ENCODE measurements around the gene HCRTR1.
A peak's percentile ranks its signal among the peaks of the same experiment; 100 is the strongest.

HCRTR1 gene

DNA sequence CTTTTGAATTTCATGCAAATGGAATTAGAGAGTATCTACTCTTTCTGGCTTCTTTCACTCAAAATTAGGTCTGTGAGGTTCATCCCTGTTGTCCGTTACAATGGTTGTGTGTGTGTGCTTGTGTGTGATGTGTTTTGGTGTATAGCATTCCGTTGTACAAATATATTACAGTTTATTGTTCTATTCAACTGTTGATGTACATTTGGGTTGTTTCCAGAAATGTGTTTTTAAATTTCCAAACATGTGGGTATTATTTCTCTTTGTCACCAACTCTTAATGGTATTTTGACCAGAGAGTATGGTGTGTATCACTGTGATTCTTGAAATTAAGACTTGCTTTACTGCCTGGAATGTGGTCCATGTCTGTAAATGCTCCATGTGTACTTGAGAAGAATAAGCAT, 16.8 kb upstream of the HCRTR1 start:
- H3K9ac ChIP-seq (ENCODE audit: low read depth, low read length, poor library complexity, severe bottlenecking): no peak overlapping the region
- no peaks in the 10 kb centered on the region for H3K9me3 ChIP-seq (ENCODE audit: insufficient read depth, low read depth, low read length)
- no peaks in the 10 kb centered on the region for H3K27me3 ChIP-seq (ENCODE audit: insufficient read depth, low read length, poor library complexity, severe bottlenecking)
- H3K4me2 ChIP-seq (ENCODE audit: low read depth, low read length, poor library complexity, severe bottlenecking): no peak overlapping the region
- H3F3A ChIP-seq (ENCODE audit: low read depth): no peaks in the 10 kb centered on the region
- H2AFZ ChIP-seq (ENCODE audit: low read length): no peak overlapping the region
- no peaks in the 10 kb centered on the region for H4K20me1 ChIP-seq (ENCODE audit: insufficient read depth, low read length, poor library complexity, severe bottlenecking)
- H3K36me3 ChIP-seq (ENCODE audit: insufficient read depth, low read length): no peaks in the 10 kb centered on the region
- H3K9me2 ChIP-seq (replicated peaks; ENCODE audit: low read depth, low read length): no peaks in the 10 kb centered on the region
- no peaks in the 10 kb centered on the region for H3K79me2 ChIP-seq (ENCODE audit: insufficient read depth, low read length)
- no peak overlapping the region for H3K4me3 ChIP-seq (ENCODE audit: low read length, poor library complexity, severe bottlenecking)
- H3K4me1 ChIP-seq (ENCODE audit: insufficient read depth, low read length, poor library complexity, severe bottlenecking): peaks cover 28% of the 10 kb centered on the region
- TF ChIP-seq, protein P1, sequence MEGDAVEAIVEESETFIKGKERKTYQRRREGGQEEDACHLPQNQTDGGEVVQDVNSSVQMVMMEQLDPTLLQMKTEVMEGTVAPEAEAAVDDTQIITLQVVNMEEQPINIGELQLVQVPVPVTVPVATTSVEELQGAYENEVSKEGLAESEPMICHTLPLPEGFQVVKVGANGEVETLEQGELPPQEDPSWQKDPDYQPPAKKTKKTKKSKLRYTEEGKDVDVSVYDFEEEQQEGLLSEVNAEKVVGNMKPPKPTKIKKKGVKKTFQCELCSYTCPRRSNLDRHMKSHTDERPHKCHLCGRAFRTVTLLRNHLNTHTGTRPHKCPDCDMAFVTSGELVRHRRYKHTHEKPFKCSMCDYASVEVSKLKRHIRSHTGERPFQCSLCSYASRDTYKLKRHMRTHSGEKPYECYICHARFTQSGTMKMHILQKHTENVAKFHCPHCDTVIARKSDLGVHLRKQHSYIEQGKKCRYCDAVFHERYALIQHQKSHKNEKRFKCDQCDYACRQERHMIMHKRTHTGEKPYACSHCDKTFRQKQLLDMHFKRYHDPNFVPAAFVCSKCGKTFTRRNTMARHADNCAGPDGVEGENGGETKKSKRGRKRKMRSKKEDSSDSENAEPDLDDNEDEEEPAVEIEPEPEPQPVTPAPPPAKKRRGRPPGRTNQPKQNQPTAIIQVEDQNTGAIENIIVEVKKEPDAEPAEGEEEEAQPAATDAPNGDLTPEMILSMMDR (conservative IDR thresholded peaks at IDR 0.05; ENCODE audit: low read length): no peak
- no peak for TF ChIP-seq EZH2phosphoT487 (IDR thresholded peaks at IDR 0.05; ENCODE audit: borderline replicate concordance)

DNA sequence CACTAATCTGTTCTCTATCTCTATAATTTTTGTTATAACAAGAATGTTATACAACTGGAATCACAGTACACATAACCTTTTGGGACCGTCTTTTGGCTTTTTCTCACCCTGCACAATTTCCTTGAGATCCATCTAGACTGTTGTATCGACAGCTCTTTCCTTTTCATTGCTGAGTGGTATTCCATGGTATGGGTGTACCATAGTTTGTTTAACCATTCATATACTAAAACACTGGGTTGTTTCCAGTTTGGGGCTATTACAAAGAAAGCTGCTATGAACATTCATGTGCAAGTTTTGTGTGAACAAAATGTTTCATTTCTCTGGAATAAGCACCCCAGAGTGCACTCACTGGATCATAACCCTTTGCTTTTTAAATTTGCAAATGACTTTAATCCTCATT, 15.4 kb upstream of the HCRTR1 start:
- no peak overlapping the region for H2AFZ ChIP-seq (ENCODE audit: low read length)
- H3K9me2 ChIP-seq (replicated peaks; ENCODE audit: low read depth, low read length): no peaks in the 10 kb centered on the region
- H3K36me3 ChIP-seq (ENCODE audit: insufficient read depth, low read length): no peaks in the 10 kb centered on the region
- peaks cover 14% of the 10 kb centered on the region for H3K4me1 ChIP-seq (ENCODE audit: insufficient read depth, low read length, poor library complexity, severe bottlenecking)
- no peak overlapping the region for H3K9ac ChIP-seq (ENCODE audit: low read depth, low read length, poor library complexity, severe bottlenecking)
- H3K9me3 ChIP-seq (ENCODE audit: insufficient read depth, low read depth, low read length): no peaks in the 10 kb centered on the region
- no peak for TF ChIP-seq EZH2phosphoT487 (IDR thresholded peaks at IDR 0.05; ENCODE audit: borderline replicate concordance)
- TF ChIP-seq, protein P1 (conservative IDR thresholded peaks at IDR 0.05; ENCODE audit: low read length): no peak
- H4K20me1 ChIP-seq (ENCODE audit: insufficient read depth, low read length, poor library complexity, severe bottlenecking): no peaks in the 10 kb centered on the region
- no peak overlapping the region for H3K4me3 ChIP-seq (ENCODE audit: low read length, poor library complexity, severe bottlenecking)
- no peaks in the 10 kb centered on the region for H3K27me3 ChIP-seq (ENCODE audit: insufficient read depth, low read length, poor library complexity, severe bottlenecking)
- H3K79me2 ChIP-seq (ENCODE audit: insufficient read depth, low read length): no peaks in the 10 kb centered on the region
- no peak overlapping the region for H3K4me2 ChIP-seq (ENCODE audit: low read depth, low read length, poor library complexity, severe bottlenecking)
- no peaks in the 10 kb centered on the region for H3F3A ChIP-seq (ENCODE audit: low read depth)

DNA sequence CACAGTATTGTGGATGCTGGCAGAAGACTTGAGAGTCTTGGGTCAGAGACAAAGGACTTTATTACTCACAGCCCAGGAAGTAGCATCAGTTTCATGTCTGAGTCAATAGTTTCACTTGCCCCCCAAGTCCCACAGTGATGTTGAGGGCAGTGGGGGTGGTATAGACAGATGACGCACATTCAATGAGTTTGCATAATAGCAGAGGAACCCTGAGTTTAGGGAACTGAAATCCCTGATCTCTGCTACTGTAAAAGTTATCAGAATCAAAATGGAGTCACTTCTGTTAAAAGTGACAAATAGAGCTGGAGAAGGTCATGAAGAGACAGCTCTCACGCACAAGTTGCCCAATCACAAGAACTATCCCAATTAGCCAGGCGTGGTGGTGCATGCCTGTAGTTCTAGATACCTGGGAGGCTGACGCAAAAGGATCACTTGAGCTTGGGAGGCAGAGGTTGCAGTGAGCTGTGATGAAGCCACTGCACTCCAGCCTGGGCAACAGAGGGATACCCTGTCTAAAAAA, 11.5 kb upstream of the HCRTR1 start:
- Histone ChIP-seq H3K9ac (ENCODE audit: low read depth, low read length, poor library complexity, severe bottlenecking) (no peak overlapping the region), H2AFZ (ENCODE audit: low read length) (0 out of 2 replicates have a peak overlapping the region, but pooled peaks have one; percentile 45), H3F3A (ENCODE audit: low read depth) (no peaks in the 10 kb centered on the region), H3K4me2 (ENCODE audit: low read depth, low read length, poor library complexity, severe bottlenecking) (no peak overlapping the region), H3K36me3 (ENCODE audit: insufficient read depth, low read length) (no peaks in the 10 kb centered on the region), H3K27me3 (ENCODE audit: insufficient read depth, low read length, poor library complexity, severe bottlenecking) (no peaks in the 10 kb centered on the region), H3K9me2 (replicated peaks; ENCODE audit: low read depth, low read length) (no peaks in the 10 kb centered on the region), H3K9me3 (ENCODE audit: insufficient read depth, low read depth, low read length) (no peaks in the 10 kb centered on the region), H3K4me1 (ENCODE audit: insufficient read depth, low read length, poor library complexity, severe bottlenecking) (no peaks in the 10 kb centered on the region), H3K4me3 (ENCODE audit: low read length, poor library complexity, severe bottlenecking) (no peak overlapping the region), H3K79me2 (ENCODE audit: insufficient read depth, low read length) (no peaks in the 10 kb centered on the region), H4K20me1 (ENCODE audit: insufficient read depth, low read length, poor library complexity, severe bottlenecking) (no peaks in the 10 kb centered on the region)
- TF ChIP-seq, protein P1 (conservative IDR thresholded peaks at IDR 0.05; ENCODE audit: low read length): no peak
- TF ChIP-seq EZH2phosphoT487 (IDR thresholded peaks at IDR 0.05; ENCODE audit: borderline replicate concordance): no peak
